CD4-positive, alpha-beta T cell treated with Interleukin-4 for 4 hours (primary cell): ENCODE data around the gene IGDCC3.

ENCODE experiments used
- DNase-seq: peaks from one replicate; pipeline ENCODE4 v3.0.0-alpha.2; 2020

IGDCC3 gene

DNA sequence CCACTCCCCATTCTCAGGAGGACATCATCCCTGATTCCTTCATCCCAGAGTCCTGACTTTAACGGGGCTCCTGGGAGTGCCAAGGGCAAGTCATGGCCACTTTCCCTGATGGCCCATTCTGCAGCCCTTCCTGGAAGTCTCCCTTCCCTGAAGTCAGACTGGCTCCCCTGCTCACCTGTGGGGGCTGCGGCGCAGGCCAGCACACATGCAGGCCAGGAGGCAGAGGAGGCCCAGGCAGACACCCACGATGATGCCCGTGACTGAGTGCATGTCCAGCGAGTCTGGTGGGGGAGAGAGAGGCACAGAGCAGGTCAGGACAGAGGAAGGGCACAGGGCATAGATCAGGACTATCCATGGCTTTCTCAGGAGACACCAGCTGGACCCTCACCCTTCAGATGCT lies 8.6 kb upstream of the IGDCC3 start:
- DNase-seq = no peak

- no peak for DNase-seq
These were observed 8.1 kb upstream of the IGDCC3 start for GRCh38 chr15:65385870-65386258.

GRCh38 chr15:65384895-65385869 lies 7.4 kb upstream of the IGDCC3 start:
- peak; percentile 83 for DNase-seq

DNA sequence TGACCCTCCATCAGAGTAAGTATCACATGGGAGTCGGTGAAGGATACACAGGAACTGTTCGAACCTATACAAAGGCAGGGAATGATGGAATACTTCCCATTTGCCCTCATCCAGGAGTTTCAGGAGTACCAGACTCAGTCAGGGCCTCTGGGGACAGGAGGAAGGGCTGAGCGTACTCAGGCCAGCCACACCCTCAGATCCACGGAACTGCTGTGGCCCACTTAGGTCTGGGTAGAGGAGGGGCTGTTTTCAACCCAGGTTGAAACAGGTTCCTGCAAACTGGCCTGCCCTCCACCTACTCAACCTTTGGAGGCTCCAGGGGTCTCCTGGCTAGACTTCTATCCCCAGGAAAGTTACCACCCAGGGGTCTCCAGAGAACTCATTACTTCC lies 6.7 kb upstream of the IGDCC3 start:
- no peak for DNase-seq

GRCh38 chr15:65383991-65384390 lies 6.2 kb upstream of the IGDCC3 start:
- no peak for DNase-seq

GRCh38 chr15:65383456-65383855 lies 5.7 kb upstream of the IGDCC3 start:
- no peak for DNase-seq

DNA sequence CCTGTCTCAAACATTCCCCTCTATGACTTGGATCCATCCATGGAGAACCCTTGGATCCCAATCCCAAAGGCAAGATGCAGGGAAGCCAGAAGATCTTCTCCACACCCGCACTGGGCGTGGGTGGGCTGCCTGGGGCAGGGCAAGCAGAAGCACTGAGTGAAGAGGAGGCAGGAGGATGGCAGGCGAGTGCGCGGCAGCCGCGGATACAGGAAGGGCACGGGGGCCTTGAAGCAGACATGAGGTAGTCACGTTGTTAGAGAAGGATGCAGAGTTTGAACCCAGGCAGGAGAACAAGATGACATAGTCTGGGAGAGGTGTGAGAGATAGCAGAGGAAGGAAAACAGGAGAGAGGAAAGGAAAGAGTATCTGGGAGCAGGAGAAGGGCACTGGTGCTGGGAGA lies 5.1 kb upstream of the IGDCC3 start:
- DNase-seq = no peak

DNA sequence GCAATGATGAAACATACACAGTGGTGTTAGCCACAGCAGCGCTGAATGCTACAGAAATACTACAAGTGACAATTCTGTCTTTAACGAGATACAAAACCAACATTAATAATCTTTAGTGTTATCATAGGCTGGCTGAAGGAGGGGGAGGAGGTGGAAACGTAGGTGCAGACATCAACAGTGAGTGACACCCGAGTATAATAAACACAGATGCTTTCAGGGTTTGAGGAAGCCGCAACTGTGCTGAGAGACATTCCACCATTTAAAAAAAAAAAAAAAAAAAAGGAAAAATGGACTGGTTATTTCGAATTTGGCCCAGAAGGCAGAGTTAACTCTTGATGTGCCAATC lies 4.3 kb upstream of the IGDCC3 start:
- no peak for DNase-seq

GRCh38 chr15:65381445-65382145 lies 3.8 kb upstream of the IGDCC3 start:
- no peak for DNase-seq

- no peak for DNase-seq
These were observed 2.2 kb upstream of the IGDCC3 start for GRCh38 chr15:65379986-65380385.

DNA sequence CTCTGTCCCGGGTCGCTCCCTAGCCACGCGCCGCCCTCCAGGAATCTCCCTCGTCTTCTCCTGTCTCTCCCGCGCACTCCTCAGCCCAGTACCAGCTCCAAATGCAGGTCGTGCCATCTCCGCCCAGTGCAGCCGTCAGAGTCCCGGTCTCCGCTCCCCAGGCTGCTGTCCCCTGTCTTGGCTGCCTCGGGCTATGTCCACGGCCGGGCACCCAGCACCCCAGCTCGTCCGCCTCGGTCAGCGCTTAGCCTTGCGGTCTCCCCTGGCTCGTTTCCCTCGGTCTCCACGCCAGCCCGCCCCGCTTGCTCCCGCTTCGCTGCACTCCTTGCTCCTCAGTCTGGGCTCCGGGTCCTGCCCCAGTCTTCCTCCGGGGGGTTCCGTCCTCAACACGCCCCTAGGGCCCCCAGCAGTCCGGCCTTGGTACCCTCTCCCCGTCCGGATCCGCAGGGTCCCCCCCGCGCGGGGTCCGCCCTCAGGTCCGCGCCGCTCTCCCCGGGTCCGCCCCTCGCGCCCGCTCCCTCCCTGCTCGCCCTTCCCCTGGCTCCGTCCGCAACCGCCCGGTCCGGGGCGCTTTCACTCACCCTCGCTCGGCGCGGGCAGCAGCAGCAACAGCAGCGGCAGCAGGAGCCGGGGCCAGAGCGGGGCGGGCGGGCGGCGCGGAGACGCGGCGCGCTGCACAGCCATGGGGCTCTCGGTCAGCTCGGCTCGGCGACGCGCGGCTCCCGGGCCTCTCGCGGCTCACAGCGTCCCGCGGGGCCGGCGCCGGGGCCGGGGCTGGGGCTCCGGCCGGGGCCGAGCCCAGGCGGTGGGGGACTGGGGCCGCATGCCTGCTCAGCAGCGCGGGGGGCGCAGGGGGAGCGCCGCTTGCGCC lies 462 bp downstream of the IGDCC3 start:
- DNase-seq = no peak

DNA sequence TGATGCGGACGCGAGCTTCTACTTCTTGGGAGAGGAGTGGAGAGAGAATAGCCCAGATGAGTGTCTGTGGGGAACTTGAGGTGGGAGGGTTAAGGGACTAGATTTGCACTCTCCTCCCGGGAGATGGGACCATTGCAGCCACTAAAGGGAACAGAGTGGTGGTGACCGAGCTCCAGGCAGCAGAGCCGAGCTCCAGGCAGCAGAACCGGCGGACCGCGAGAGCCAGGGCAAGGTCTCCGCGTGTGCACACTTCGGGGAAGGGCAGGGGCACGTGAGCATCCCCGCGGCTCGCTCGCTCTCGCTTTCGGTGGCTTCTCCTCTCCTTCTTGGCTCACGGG lies 1.1 kb downstream of the IGDCC3 start:
- no peak for DNase-seq

- no peak for DNase-seq
These were observed 1.8 kb downstream of the IGDCC3 start for GRCh38 chr15:65375871-65376607.

DNA sequence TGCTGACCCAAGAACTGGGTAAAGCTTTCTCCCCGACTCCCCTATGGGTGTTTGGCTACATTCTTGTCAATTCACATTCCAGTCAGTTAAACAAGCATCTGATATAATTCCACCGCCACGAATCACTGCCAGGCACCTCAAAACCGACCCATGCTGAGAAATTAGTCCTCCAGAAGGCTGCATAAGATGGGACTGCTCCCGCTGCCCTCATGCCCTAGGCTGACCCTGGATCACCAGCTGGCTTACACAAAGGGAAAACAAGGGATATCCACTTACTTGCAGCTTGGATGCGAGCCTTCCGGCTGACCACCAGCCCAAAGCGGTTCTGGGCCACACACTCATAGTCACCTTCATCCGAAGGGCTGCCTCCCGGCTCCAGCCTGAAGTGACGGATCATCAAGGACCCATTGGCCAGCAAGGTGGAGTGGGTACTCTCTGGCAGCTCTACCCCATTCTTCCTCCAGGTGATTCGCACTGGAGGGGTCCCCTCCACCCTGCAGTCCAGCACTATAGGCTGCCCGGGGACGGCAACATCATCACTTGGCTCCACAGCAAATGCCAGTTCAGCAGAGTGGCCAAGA lies 2.9 kb downstream of the IGDCC3 start:
- no peak for DNase-seq

- no peak for DNase-seq
These were observed 3.5 kb downstream of the IGDCC3 start for GRCh38 chr15:65374334-65374733.

- no peak for DNase-seq
These were observed 4.6 kb downstream of the IGDCC3 start for GRCh38 chr15:65373163-65373651.

GRCh38 chr15:65372787-65373067 lies 5.1 kb downstream of the IGDCC3 start:
- no peak for DNase-seq

DNA sequence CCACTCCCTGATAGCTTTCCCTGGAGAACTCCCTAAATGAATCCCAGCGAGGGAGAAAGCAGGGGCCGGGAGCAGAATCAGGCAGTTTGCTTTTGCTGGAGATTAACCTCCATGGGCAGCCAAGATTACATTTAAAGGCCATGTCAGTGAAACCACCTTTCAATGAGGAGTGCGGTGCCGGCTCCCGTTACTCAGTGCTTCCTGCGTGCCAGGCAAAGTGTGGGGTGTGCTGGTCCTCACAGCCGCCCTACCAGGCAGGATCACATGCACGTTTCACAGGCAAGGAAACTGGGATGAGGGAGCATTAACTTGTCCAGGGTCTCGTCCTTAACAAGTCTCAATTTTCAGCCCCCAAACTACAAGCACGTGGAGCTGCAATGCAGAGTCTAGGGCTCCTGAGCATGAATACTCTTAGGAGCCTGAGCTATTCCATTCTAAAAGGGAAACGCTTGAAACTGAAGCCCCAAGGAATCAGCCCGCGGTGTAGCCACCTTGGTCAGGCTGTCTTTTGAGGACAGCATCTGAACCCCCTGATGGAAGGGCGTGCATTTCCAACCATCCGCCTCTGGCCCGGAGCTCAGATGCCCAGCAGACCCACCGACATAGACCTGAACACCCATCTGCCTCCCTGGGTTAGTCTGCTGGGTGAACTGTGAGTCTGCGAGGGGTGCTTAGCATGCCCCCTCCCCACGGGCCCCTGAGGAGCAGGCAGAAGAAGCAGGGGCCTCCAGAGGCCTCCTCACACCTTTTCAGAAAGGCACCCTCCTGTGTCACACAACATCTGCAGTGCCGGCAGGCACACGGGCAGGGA lies 5.6 kb downstream of the IGDCC3 start:
- DNase-seq = no peak

GRCh38 chr15:65370885-65371284 lies 6.9 kb downstream of the IGDCC3 start:
- no peak for DNase-seq

DNA sequence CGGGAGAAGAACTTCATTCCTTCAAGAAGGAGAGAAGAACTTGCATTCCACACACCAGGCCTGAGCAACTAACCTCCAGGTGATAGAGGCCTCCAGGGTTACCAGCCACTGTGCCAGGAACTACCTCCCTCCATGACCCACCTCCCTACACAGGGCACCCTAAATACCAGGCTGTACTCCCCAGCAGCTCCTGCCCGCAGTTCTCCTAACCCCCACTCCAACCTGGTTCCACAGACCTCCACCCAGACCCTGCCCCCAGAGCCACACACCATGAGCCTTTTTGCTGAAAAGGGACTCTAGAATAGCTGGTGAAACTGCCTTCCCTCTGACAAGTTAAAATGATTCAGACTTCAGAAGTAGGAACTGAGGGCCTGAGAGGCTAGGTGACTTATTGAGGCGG lies 8.2 kb downstream of the IGDCC3 start:
- DNase-seq = no peak

- DNase-seq = no peak
These were observed 8.6 kb downstream of the IGDCC3 start for GRCh38 chr15:65369212-65369547.
